ENCODE measurements around the gene BEGAIN.

BEGAIN gene

DNA sequence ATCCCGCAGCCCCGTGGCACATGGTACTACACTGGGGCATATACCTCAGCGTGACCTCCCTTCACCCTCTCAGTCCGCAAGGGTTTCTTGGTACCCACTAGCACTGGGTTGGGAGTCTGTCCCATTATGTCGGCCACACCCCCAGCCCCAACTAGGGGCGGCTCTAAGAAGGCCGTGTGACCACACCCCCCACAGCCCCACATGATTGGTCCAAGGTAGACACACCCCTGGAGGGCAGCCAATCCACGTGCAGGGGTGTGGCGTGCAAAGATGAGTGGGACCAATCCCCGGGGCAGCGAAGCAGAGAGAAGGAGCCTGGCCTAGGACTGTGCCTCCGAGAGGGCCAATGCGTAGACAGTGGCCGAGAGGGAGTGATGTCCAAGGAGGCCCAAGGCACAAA, 34.6 kb upstream of the BEGAIN start:
- Histone ChIP-seq H3K36me3 (ENCODE audit: insufficient read depth, low read length) (no peaks in the 10 kb centered on the region), H3K9me2 (ENCODE audit: low read depth, low read length) (no peaks in the 10 kb centered on the region), H3K79me2 (ENCODE audit: insufficient read depth, low read length) (no peaks in the 10 kb centered on the region), H3K4me3 (ENCODE audit: low read depth, low read length, poor library complexity, severe bottlenecking) (no peak overlapping the region), H4K20me1 (ENCODE audit: insufficient read depth, low read length) (no peaks in the 10 kb centered on the region), H3F3A (ENCODE audit: insufficient read depth, low read length) (no peaks in the 10 kb centered on the region), H3K9ac (ENCODE audit: low read length) (no peak overlapping the region), H3K9me3 (ENCODE audit: low read length) (no peaks in the 10 kb centered on the region), H3K27me3 (ENCODE audit: insufficient read depth, low read length) (peaks cover 11% of the 10 kb centered on the region; the same call in 1 of the 2 replicates), H2AFZ (ENCODE audit: low read length) (no peak overlapping the region), H3K4me2 (ENCODE audit: low read length) (no peak overlapping the region), H3K27ac (ENCODE audit: low read depth, low read length, poor library complexity, severe bottlenecking) (no peak overlapping the region), H3K4me1 (ENCODE audit: insufficient read depth, low read length, severe bottlenecking) (no peaks in the 10 kb centered on the region)
- TF ChIP-seq EZH2 (IDR thresholded peaks at IDR 0.05; ENCODE audit: borderline replicate concordance, low read length): no peak

DNA sequence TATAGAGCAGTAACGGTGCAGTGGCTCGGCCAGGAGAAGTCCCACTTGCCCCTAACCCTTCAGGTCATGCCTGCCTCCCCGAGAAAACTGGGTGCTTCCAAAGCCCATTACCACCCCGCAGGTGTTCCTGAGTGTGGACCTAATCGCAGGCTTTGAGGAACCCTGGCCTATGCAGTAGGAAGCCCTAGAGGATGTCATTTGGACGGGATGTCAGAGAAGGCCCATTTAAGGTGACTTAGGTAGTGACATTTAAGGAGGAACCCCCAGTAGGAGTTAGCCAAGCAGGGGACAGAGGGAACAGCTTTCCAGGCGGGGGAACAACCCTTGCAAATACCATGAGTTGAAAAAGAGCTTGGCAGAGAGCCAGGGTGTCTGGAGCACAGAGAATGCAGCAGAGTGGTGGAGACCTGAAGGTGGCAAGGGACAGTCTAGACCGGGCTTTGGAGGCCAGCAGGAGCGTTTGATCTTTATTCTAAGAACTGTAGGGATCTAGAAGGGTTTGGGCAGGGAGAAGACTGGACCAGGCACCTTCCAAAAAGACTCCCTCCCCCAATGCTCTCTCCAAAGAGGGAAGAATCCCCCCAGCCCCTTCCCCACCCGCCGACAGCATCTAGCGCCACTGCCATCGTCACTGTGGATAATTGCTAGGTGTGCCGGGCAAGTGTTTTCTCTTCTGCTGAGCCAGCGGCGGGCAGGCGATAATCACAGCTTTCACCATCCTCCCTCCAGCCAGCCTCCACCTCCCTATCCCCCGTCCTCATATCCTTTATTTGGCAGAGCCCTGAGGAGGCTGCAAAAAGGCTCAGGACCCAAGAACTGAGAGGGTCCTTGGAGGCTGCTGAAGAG, 33.3 kb upstream of the BEGAIN start:
- H3K27me3 ChIP-seq (ENCODE audit: insufficient read depth, low read length): peaks cover 11% of the 10 kb centered on the region; the same call in 1 of the 2 replicates
- no peak overlapping the region for H3K27ac ChIP-seq (ENCODE audit: low read depth, low read length, poor library complexity, severe bottlenecking)
- H3K4me2 ChIP-seq (ENCODE audit: low read length): no peak overlapping the region

DNA sequence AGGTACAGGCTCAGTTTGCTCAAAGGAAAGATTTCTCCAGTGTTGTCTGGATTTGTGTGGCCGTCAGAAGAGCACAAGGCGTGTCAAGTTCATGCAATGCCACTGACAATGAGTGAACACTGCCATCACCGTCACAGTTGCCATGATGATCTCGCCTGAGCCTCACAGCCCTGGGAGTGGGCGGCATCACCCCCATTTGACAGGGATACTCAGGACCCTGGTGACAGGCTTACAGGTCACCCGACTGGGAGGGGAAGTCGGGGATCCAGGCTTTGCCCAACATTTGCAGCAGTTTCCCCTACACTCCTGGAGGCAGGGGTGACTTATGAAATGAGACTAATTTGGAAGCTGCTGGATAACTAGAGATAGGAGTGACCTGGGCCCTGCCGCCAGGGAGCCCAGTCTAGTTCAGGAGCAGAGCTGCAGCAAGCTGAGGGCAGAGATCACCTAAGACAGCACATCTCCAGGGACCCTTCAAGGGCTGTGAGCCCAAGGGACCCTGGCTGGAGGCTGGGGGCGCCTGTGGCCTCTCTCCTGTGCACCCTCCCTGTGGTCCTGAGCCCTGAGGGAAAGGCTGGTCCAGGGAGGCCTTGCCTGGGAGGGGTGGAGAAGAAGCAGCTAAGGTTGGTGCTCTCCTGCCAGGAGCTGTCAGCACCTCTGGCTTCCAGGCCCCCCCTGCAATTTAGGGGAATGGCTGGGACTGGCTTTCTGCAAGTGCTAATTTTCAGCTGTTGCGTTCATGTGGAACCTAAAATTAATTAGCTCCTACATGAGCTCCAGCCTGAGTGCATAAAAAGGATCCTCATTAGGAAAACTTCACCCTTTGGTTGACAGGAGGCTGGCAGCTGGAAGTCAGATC, 32.4 kb upstream of the BEGAIN start:
- Histone ChIP-seq H2AFZ (ENCODE audit: low read length) (no peak overlapping the region), H3F3A (ENCODE audit: insufficient read depth, low read length) (no peaks in the 10 kb centered on the region), H3K4me1 (ENCODE audit: insufficient read depth, low read length, severe bottlenecking) (no peaks in the 10 kb centered on the region), H3K9me3 (ENCODE audit: low read length) (no peaks in the 10 kb centered on the region), H3K9ac (ENCODE audit: low read length) (no peak overlapping the region), H3K9me2 (ENCODE audit: low read depth, low read length) (no peaks in the 10 kb centered on the region), H4K20me1 (ENCODE audit: insufficient read depth, low read length) (no peaks in the 10 kb centered on the region), H3K27ac (ENCODE audit: low read depth, low read length, poor library complexity, severe bottlenecking) (no peak overlapping the region), H3K4me3 (ENCODE audit: low read depth, low read length, poor library complexity, severe bottlenecking) (no peak overlapping the region), H3K79me2 (ENCODE audit: insufficient read depth, low read length) (no peaks in the 10 kb centered on the region), H3K27me3 (ENCODE audit: insufficient read depth, low read length) (peaks cover 11% of the 10 kb centered on the region; the same call in 1 of the 2 replicates), H3K4me2 (ENCODE audit: low read length) (no peak overlapping the region), H3K36me3 (ENCODE audit: insufficient read depth, low read length) (no peaks in the 10 kb centered on the region)
- TF ChIP-seq, protein P1, sequence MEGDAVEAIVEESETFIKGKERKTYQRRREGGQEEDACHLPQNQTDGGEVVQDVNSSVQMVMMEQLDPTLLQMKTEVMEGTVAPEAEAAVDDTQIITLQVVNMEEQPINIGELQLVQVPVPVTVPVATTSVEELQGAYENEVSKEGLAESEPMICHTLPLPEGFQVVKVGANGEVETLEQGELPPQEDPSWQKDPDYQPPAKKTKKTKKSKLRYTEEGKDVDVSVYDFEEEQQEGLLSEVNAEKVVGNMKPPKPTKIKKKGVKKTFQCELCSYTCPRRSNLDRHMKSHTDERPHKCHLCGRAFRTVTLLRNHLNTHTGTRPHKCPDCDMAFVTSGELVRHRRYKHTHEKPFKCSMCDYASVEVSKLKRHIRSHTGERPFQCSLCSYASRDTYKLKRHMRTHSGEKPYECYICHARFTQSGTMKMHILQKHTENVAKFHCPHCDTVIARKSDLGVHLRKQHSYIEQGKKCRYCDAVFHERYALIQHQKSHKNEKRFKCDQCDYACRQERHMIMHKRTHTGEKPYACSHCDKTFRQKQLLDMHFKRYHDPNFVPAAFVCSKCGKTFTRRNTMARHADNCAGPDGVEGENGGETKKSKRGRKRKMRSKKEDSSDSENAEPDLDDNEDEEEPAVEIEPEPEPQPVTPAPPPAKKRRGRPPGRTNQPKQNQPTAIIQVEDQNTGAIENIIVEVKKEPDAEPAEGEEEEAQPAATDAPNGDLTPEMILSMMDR (IDR thresholded peaks at IDR 0.05; ENCODE audit: low read length): no peak
- TF ChIP-seq EZH2 (IDR thresholded peaks at IDR 0.05; ENCODE audit: borderline replicate concordance, low read length): no peak

More for the DNA sequence above, 33.3 kb upstream of the BEGAIN start:
- Histone ChIP-seq H2AFZ (ENCODE audit: low read length) (no peak overlapping the region), H3K9me3 (ENCODE audit: low read length) (no peaks in the 10 kb centered on the region), H3K4me1 (ENCODE audit: insufficient read depth, low read length, severe bottlenecking) (no peaks in the 10 kb centered on the region), H3K36me3 (ENCODE audit: insufficient read depth, low read length) (no peaks in the 10 kb centered on the region), H3K9me2 (ENCODE audit: low read depth, low read length) (no peaks in the 10 kb centered on the region), H3K79me2 (ENCODE audit: insufficient read depth, low read length) (no peaks in the 10 kb centered on the region), H3K4me3 (ENCODE audit: low read depth, low read length, poor library complexity, severe bottlenecking) (no peak overlapping the region), H3F3A (ENCODE audit: insufficient read depth, low read length) (no peaks in the 10 kb centered on the region), H3K9ac (ENCODE audit: low read length) (no peak overlapping the region), H4K20me1 (ENCODE audit: insufficient read depth, low read length) (no peaks in the 10 kb centered on the region)
- TF ChIP-seq, protein P1 (IDR thresholded peaks at IDR 0.05; ENCODE audit: low read length): no peak
- no peak for TF ChIP-seq EZH2 (IDR thresholded peaks at IDR 0.05; ENCODE audit: borderline replicate concordance, low read length)

Measured in OCI-LY1 (cell line).